Activated T-cell treated with anti-CD3 and anti-CD28 coated beads, Interleukin-2, amount 50 U/mL, for 4 hours (primary cell): Measurements from ENCODE around the gene C3orf33. TPM values are rescaled to one million over a fixed set of nuclear protein-coding genes. Genes with fewer than 3 reads are reported as not detected.

ENCODE experiments used
- ATAC-seq, 2 donors: fragments of 200-7000 bp; cut with Tn5 transposase; one replicate each; pipeline ENCODE4 v1.10.0; 2021
- DNase-seq: peaks from one replicate; pipeline ENCODE4 v3.0.0-alpha.2; 2020
- H3K27me3 Mint-ChIP-seq: one replicate; pipeline ENCODE4 v1.8.0; 2021; ENCODE audit warnings: low read depth, mixed read lengths
- H3K36me3 Mint-ChIP-seq: one replicate; pipeline ENCODE4 v1.8.0; 2022; ENCODE audit warnings: mixed read lengths; ENCODE audit not compliant: insufficient read depth
- H3K4me1 Mint-ChIP-seq: one replicate; pipeline ENCODE4 v1.8.0; 2021; ENCODE audit warnings: low read depth, mixed read lengths
- H3K4me3 Mint-ChIP-seq: one replicate; pipeline ENCODE4 v1.8.0; 2021; ENCODE audit warnings: mild to moderate bottlenecking, moderate library complexity, mixed read lengths
- H3K9me3 Mint-ChIP-seq: one replicate; pipeline ENCODE4 v1.8.0; 2021; ENCODE audit warnings: mixed read lengths
- total RNA-seq, 3 donors: library from RNA; stranded (reverse); gene quantifications; one replicate each; pipeline ENCODE4 v1.2.1, GENCODE V29; 2021

The C3orf33 gene
- total RNA-seq, 3 donors from 2014 or later: 2.3 to 2.7 (median 2.7) TPM

GRCh38 chr3:155741101-155741500 lies 65.0 kb downstream of the C3orf33 start:
- DNase-seq (no peak), ATAC-seq (no peak)
- no peaks in the 10 kb centered on the region for H3K36me3 Mint-ChIP-seq
- H3K9me3 Mint-ChIP-seq: no peaks in the 10 kb centered on the region
- no peak overlapping the region for H3K4me3 Mint-ChIP-seq
- H3K4me1 Mint-ChIP-seq: peaks cover 22% of the 10 kb centered on the region
- H3K27me3 Mint-ChIP-seq: peaks cover 53% of the 10 kb centered on the region

GRCh38 chr3:155739154-155739553 lies 66.9 kb downstream of the C3orf33 start:
- Mint-ChIP-seq H3K4me1 (peaks cover 10% of the 10 kb centered on the region), H3K9me3 (no peaks in the 10 kb centered on the region), H3K36me3 (no peaks in the 10 kb centered on the region), H3K27me3 (peaks cover 46% of the 10 kb centered on the region), H3K4me3 (no peak overlapping the region)
- ATAC-seq (no peak), DNase-seq (no peak)

- ATAC-seq: no peak
- peaks cover 6% of the 10 kb centered on the region for H3K4me1 Mint-ChIP-seq
- H3K36me3 Mint-ChIP-seq: no peaks in the 10 kb centered on the region
- no peaks in the 10 kb centered on the region for H3K9me3 Mint-ChIP-seq
- H3K4me3 Mint-ChIP-seq: no peak overlapping the region
- DNase-seq: no peak
- H3K27me3 Mint-ChIP-seq: peaks cover 41% of the 10 kb centered on the region
Observed at GRCh38 chr3:155738580-155739076, 67.5 kb downstream of the C3orf33 start.

GRCh38 chr3:155737844-155738460 lies 68.1 kb downstream of the C3orf33 start:
- Mint-ChIP-seq H3K27me3 (peaks cover 40% of the 10 kb centered on the region), H3K4me3 (no peak overlapping the region), H3K9me3 (no peaks in the 10 kb centered on the region), H3K36me3 (no peaks in the 10 kb centered on the region), H3K4me1 (peaks cover 2% of the 10 kb centered on the region)
- DNase-seq: no peak
- ATAC-seq: no peak

DNA sequence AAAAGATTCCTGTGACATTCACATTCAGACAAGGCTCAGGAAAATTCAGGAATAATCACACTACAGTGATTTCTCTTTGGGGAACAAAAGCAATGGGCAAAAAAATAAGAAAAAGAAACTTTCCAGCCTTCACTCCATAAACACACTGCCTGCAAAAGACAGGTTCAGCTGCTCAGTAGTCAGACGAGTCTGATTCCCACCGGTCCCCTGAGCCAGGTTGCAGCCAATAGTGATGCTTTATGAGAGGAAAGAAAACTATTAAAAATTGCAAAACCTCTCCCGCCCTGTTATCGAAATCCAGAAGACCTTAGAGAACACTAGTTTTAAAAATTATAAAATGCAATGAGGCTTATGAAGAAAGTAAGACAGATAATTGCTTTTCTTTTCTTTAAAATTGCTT lies 69.7 kb downstream of the C3orf33 start:
- no peaks in the 10 kb centered on the region for H3K9me3 Mint-ChIP-seq
- H3K4me3 Mint-ChIP-seq: no peak overlapping the region
- no peaks in the 10 kb centered on the region for H3K36me3 Mint-ChIP-seq
- no peaks in the 10 kb centered on the region for H3K4me1 Mint-ChIP-seq
- peaks cover 42% of the 10 kb centered on the region for H3K27me3 Mint-ChIP-seq
- DNase-seq (no peak), ATAC-seq (no peak)

- no peak for ATAC-seq
- H3K4me1 Mint-ChIP-seq: no peaks in the 10 kb centered on the region
- H3K4me3 Mint-ChIP-seq: no peak overlapping the region
- H3K36me3 Mint-ChIP-seq: no peaks in the 10 kb centered on the region
- DNase-seq: no peak
- peaks cover 27% of the 10 kb centered on the region for H3K27me3 Mint-ChIP-seq
- no peaks in the 10 kb centered on the region for H3K9me3 Mint-ChIP-seq
Observed at GRCh38 chr3:155730843-155731242, 75.2 kb downstream of the C3orf33 start.

DNA sequence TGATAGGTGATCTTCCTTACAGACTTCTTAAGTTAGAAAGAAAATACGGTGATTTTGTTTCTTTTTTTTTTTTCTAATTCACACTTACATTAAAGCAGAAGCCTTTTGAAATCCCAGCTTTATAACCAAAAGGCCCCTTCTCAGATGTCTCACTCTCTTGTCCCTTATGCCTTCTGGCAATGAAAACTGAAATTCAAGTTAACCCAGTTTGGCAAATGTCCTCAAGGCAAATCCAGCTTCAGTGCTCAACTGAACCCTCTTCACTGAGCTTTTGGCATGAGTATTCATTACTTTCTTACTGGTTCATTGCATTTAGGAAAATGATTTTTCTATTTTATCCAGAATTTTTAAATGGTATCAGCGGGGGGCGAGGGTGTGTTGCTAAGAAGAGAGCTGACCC lies 78.2 kb downstream of the C3orf33 start:
- Mint-ChIP-seq H3K4me1 (no peaks in the 10 kb centered on the region), H3K9me3 (no peaks in the 10 kb centered on the region), H3K27me3 (peaks cover 17% of the 10 kb centered on the region), H3K36me3 (no peaks in the 10 kb centered on the region), H3K4me3 (no peak overlapping the region)
- no peak for DNase-seq
- no peak for ATAC-seq

DNA sequence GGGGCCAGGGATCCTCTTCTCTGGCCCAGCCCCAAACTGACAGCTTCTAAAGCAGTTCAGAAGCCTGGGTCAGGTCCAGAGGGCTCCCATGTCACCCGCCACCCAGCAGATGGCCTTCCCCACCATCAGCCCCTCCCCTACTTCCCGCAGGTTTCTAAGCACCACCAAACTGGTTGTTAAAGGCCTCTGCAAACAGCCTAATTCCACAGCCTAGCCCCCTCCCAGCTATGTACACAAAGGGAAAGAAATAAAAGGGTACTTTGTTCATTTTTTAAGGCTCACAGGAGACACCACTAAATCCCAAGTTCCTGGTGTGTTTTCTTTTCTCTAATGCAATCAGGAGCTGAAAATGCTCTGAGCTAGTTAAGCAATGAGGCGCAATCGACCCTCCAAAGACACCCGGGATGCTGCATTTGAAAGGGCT lies 91.8 kb downstream of the C3orf33 start:
- Mint-ChIP-seq H3K36me3 (no peaks in the 10 kb centered on the region), H3K9me3 (peaks cover 14% of the 10 kb centered on the region), H3K4me3 (no peak overlapping the region), H3K27me3 (no peaks in the 10 kb centered on the region), H3K4me1 (no peaks in the 10 kb centered on the region)
- DNase-seq: no peak
- ATAC-seq: no peak

Other genes starting within 250 kb of the C3orf33 start
- gene PLCH1, start 61.2 kb downstream of the C3orf33 start, total RNA-seq: under 1 TPM in 2 of 3 donors, not detected in 1; 0.03 to 0.08 TPM
- gene SLC33A1, start 48.1 kb upstream of the C3orf33 start, total RNA-seq: 10 to 100 TPM; 14.8 to 19.7 (median 14.9) TPM
- gene GMPS, start 64.4 kb upstream of the C3orf33 start, total RNA-seq: 100 to 1,000 TPM; 109 to 122 (median 118) TPM